CD14-positive monocyte (primary cell): ENCODE results near the gene C1QTNF7. TPM values are rescaled to one million over a fixed set of nuclear protein-coding genes. Genes with fewer than 3 reads are reported as not detected.

Experiments used
- DNase-seq, 3 donors: peaks; one replicate each; pipeline ENCODE4 v3.0.0-alpha.2; 2011 to 2022
- H2AFZ ChIP-seq: 2 replicates; pipeline ENCODE4 v1.6.0; 2012; ENCODE audit warnings: mild to moderate bottlenecking, low read depth, low read length, inconsistent platforms; ENCODE audit not compliant: insufficient read depth, poor library complexity, severe bottlenecking
- H3K27ac ChIP-seq, 2 donors: 1 replicate in 1 of 2; 2 replicates in 1 of 2; pipeline ENCODE4 v1.5.1; 2012 to 2013; ENCODE audit warnings: low read length in 2 of 2, control low read depth in 1 of 2, inconsistent platforms in 1 of 2, low read depth in 1 of 2, mild to moderate bottlenecking in 1 of 2
- H3K27me3 ChIP-seq, 2 donors: one replicate each; pipeline versions ENCODE4 v1.6.0 to v1.6.1; 2011 to 2013; ENCODE audit warnings: low read length in 2 of 2; ENCODE audit not compliant: control insufficient read depth in 2 of 2, insufficient read depth in 2 of 2
- H3K36me3 ChIP-seq, 2 donors: replicated peaks in 1 of 2; 1 replicate in 1 of 2; 2 replicates in 1 of 2; pipeline versions ENCODE4 v1.5.1 to v1.6.1; 2012 to 2013; ENCODE audit warnings: low read length in 2 of 2, control low read depth in 1 of 2, inconsistent platforms in 1 of 2, mild to moderate bottlenecking in 1 of 2; ENCODE audit not compliant: insufficient read depth in 2 of 2, control insufficient read depth in 1 of 2
- H3K4me1 ChIP-seq, 2 donors: 1 replicate in 1 of 2; 2 replicates in 1 of 2; pipeline versions ENCODE4 v1.5.1 to v1.6.1; 2012 to 2013; ENCODE audit warnings: low read length in 2 of 2, control low read depth in 1 of 2, inconsistent platforms in 1 of 2, mild to moderate bottlenecking in 1 of 2, moderate library complexity in 1 of 2; ENCODE audit not compliant: insufficient read depth in 2 of 2, control insufficient read depth in 1 of 2
- H3K4me2 ChIP-seq: replicated peaks from 2 replicates; pipeline ENCODE3; 2012; ENCODE audit warnings: low read length, moderate library complexity, mild to moderate bottlenecking; ENCODE audit not compliant: poor library complexity, severe bottlenecking; ENCODE audit errors: extremely low read depth
- H3K4me3 ChIP-seq, 3 experiments: fragments of 200-600 bp in 1 of 3; sonication (generic) in 1 of 3; replicated peaks in 1 of 3; 1 replicate in 2 of 3; 2 replicates in 1 of 3; pipeline ENCODE4 v1.5.1; 2011 to 2013; ENCODE audit warnings: low read length in 3 of 3, mild to moderate bottlenecking in 3 of 3, control low read depth in 2 of 3, low read depth in 2 of 3, inconsistent platforms in 1 of 3, moderate library complexity in 1 of 3
- H3K79me2 ChIP-seq: 2 replicates; pipeline ENCODE4 v1.6.0; 2012; ENCODE audit warnings: mild to moderate bottlenecking, control low read depth, inconsistent platforms, low read length, moderate library complexity; ENCODE audit not compliant: insufficient read depth
- H3K9ac ChIP-seq: 2 replicates; pipeline ENCODE4 v1.6.0; 2017; ENCODE audit warnings: low read length, mild to moderate bottlenecking; ENCODE audit not compliant: insufficient read depth, poor library complexity, severe bottlenecking
- H3K9me3 ChIP-seq, 2 donors: replicated peaks in 1 of 2; 1 replicate in 1 of 2; 2 replicates in 1 of 2; pipeline versions ENCODE4 v1.5.1 to v1.6.1; 2012 to 2013; ENCODE audit warnings: low read length in 2 of 2, control low read depth in 1 of 2; ENCODE audit not compliant: control insufficient read depth in 1 of 2, insufficient read depth in 1 of 2
- H4K20me1 ChIP-seq: 2 replicates; pipeline ENCODE4 v1.6.0; 2012; ENCODE audit warnings: mild to moderate bottlenecking, low read length, control low read depth, moderate library complexity; ENCODE audit not compliant: insufficient read depth
- H3K27ac Mint-ChIP-seq, 7 donors: one replicate each; pipeline ENCODE4 v1.8.0; 2020; ENCODE audit warnings: mild to moderate bottlenecking in 7 of 7, mixed read lengths in 7 of 7, moderate library complexity in 6 of 7, inconsistent platforms in 2 of 7
- H3K27me3 Mint-ChIP-seq, 3 donors: one replicate each; pipeline ENCODE4 v1.8.0; 2021 to 2022; ENCODE audit warnings: low read depth in 3 of 3, mild to moderate bottlenecking in 3 of 3, mixed read lengths in 3 of 3, moderate library complexity in 3 of 3, inconsistent platforms in 1 of 3
- H3K36me3 Mint-ChIP-seq, 2 donors: one replicate each; pipeline ENCODE4 v1.8.0; 2020; ENCODE audit warnings: mixed read lengths in 2 of 2, inconsistent platforms in 1 of 2, mild to moderate bottlenecking in 1 of 2
- H3K4me1 Mint-ChIP-seq: one replicate; pipeline ENCODE4 v1.8.0; 2020; ENCODE audit warnings: mild to moderate bottlenecking, mixed read lengths
- H3K4me3 Mint-ChIP-seq, 2 donors: one replicate each; pipeline ENCODE4 v1.8.0; 2020; ENCODE audit warnings: mild to moderate bottlenecking in 2 of 2, mixed read lengths in 2 of 2, moderate library complexity in 1 of 2
- H3K9me3 Mint-ChIP-seq, 7 donors: one replicate each; pipeline ENCODE4 v1.8.0; 2020 to 2022; ENCODE audit warnings: mixed read lengths in 7 of 7, mild to moderate bottlenecking in 6 of 7, moderate library complexity in 6 of 7, inconsistent platforms in 2 of 7
- CTCF ChIP-seq: fragments of 200-600 bp; IDR thresholded peaks from one replicate; pipeline ENCODE4 v1.8.0; 2022; ENCODE audit warnings: antibody characterized with exemption, mild to moderate bottlenecking
- WGBS: methylation state at CpG from one replicate; pipeline ENCODE4 v1.1.5; 2013; ENCODE audit warnings: missing lambda C conversion rate; ENCODE audit not compliant: insufficient coverage; 5-methylcytosine and 5-hydroxymethylcytosine counted together
- intact Hi-C, 2 donors: fragments of 100-400 bp; cut with micrococcal nuclease; formaldehyde crosslinking; loops; one replicate each; pipeline versions ENCODE4 v1.15.0 to v1.15.1; 2023
- polyA plus RNA-seq, 3 donors: library from polyadenylated mRNA; depleted of rRNA in 1 of 3; unstranded in 2 of 3; stranded (reverse) in 1 of 3; fragments of 300-500 nt in 2 of 3; fragments of >200 nt in 1 of 3; fragmentation: Illumina TruSeq in 2 of 3; gene quantifications; 1 replicate in 2 of 3; 2 replicates in 1 of 3; pipeline ENCODE4 v1.2.3, GENCODE V29; 2012 to 2021

Gene C1QTNF7
- polyA plus RNA-seq, 3 donors: not detected

DNA sequence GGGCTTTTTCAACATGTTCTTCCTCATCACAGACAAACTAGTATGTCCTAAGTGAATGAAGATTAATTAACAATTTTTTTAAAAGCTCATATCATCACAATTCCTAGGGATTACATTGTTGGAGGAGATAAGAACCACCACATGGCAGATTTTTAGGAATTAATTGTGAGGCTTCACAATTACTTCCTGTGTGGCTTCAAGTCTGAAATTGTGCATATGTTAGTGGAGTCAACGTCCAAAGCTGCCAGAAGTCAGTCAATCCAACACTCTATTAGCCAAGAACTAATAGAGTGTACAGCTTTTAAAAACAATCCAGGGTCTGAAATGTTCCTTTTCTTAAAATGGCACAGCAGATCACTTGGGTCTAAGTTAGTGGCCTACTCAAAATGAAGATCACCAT, 49.3 kb upstream of the C1QTNF7 start:
- Histone ChIP-seq H3K4me1 (peaks cover 31 to 34% of the 10 kb centered on the region in 2 donors), H3K79me2 (no peaks in the 10 kb centered on the region), H3K9me3 (no peaks in the 10 kb centered on the region), H3K36me3 (no peaks in the 10 kb centered on the region), H3K9ac (no peak overlapping the region), H3K27ac (peak overlapping the region in 1 of 2 donors; percentile 4), H3K27me3 (no peaks in the 10 kb centered on the region), H2AFZ (no peak overlapping the region), H4K20me1 (no peaks in the 10 kb centered on the region), H3K4me3 (no peak overlapping the region), H3K4me2 (no peak overlapping the region)
- no peaks in the 10 kb centered on the region for H3K36me3 Mint-ChIP-seq
- no peak for TF ChIP-seq CTCF
- H3K27me3 Mint-ChIP-seq: peaks cover 0 to 3% (median 0%) of the 10 kb centered on the region in 3 donors
- peaks cover 41% of the 10 kb centered on the region for H3K4me1 Mint-ChIP-seq
- no peak overlapping the region for H3K4me3 Mint-ChIP-seq
- intact Hi-C loops: no loop called here
- no CpG with 5 or more reads among the region's 1 CpG for WGBS
- DNase-seq: no peak
- H3K9me3 Mint-ChIP-seq: peaks cover 0 to 6% (median 0%) of the 10 kb centered on the region in 7 donors
- peak overlapping the region in 4 of 7 donors; percentile 12 to 50 (median 42) for H3K27ac Mint-ChIP-seq

DNA sequence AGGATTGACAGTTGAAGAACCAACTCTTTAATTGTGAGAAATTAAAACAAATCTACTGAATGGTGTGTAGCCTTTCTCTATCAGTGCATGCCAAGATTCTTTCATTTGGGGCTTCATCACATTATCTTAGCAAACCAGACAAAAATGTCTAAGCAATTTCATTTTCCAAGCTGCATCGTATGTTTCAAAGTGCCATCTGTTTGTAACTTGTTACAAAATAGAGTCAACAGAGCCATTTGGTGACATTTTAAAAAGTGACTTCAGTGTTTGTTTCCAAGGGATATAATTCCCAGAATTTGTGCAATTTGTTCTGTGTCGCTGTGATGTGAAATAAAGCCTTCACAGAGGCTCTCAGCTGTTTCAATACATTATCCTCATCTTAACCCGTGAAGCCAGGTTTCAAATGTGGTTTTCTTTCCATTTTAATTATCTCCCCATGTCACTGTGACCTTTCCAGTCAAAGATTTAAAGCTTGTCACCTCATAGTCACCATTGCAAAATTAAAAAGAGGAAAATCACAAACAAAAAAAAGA, 46.0 kb upstream of the C1QTNF7 start:
- Histone ChIP-seq H3K79me2 (no peaks in the 10 kb centered on the region), H3K9me3 (no peaks in the 10 kb centered on the region), H3K9ac (no peak overlapping the region), H3K36me3 (no peaks in the 10 kb centered on the region), H3K4me3 (no peak overlapping the region), H2AFZ (no peak overlapping the region), H4K20me1 (no peaks in the 10 kb centered on the region), H3K4me1 (peaks cover 14% of the 10 kb centered on the region in 2 donors), H3K4me2 (no peak overlapping the region), H3K27me3 (no peaks in the 10 kb centered on the region), H3K27ac (no peak overlapping the region)
- no peak for TF ChIP-seq CTCF
- Mint-ChIP-seq H3K9me3 (peaks cover 0 to 6% (median 0%) of the 10 kb centered on the region in 7 donors), H3K27me3 (peaks cover 0 to 3% (median 0%) of the 10 kb centered on the region in 3 donors), H3K36me3 (no peaks in the 10 kb centered on the region), H3K4me3 (no peak overlapping the region), H3K4me1 (peaks cover 20% of the 10 kb centered on the region), H3K27ac (no peak overlapping the region)
- no peak for DNase-seq
- WGBS: 100% methylated on average over 1 of the region's 3 CpGs
- intact Hi-C loops: no loop called here
